DMS79 treated with DMSO at 0.1 percent for 48 hours (cell line): Measurements from ENCODE around the gene CGB8.
"Not testable (repeated sequence)": the region's sequence is repeated elsewhere in the genome, so short reads cannot be mapped to it uniquely, and the experiment has no call there.

Source experiments
- DNase-seq: peaks from one replicate; lab custom pipeline; 2025; lab: John Stamatoyannopoulos, UW

Gene CGB8

GRCh38 chr19:49049011-49049410 lies at the start of gene CGB8:
Gene CGB8, minus strand, starts transcription at chr19:49049111. Its CDS starts 372 bp downstream, at chr19:49048739.
- not testable (repeated sequence) for DNase-seq

GRCh38 chr19:49097453-49098288 lies 48.8 kb upstream of the CGB8 start:
- DNase-seq = peak; percentile 30

- DNase-seq = no peak
Measured at GRCh38 chr19:49094505-49095482, 45.9 kb upstream of the CGB8 start.

GRCh38 chr19:49092686-49093085 lies 43.8 kb upstream of the CGB8 start:
- no peak for DNase-seq

- DNase-seq = no peak
Measured at GRCh38 chr19:49091391-49092038, 42.6 kb upstream of the CGB8 start.

GRCh38 chr19:49086296-49086695 lies 37.4 kb upstream of the CGB8 start:
- no peak for DNase-seq

GRCh38 chr19:49085868-49086232 lies 36.9 kb upstream of the CGB8 start:
- no peak for DNase-seq

- DNase-seq = peak; percentile 98
Measured at GRCh38 chr19:49085020-49085867, 36.3 kb upstream of the CGB8 start, which contains the start of gene SNRNP70. Gene SNRNP70, plus strand, starts transcription at chr19:49085451. Its CDS starts 964 bp downstream, at chr19:49086415.

- no peak for DNase-seq
Measured at GRCh38 chr19:49084206-49085019, 35.5 kb upstream of the CGB8 start.

- DNase-seq = no peak
Measured at GRCh38 chr19:49081273-49081672, 32.4 kb upstream of the CGB8 start.

- DNase-seq = no peak
Measured at GRCh38 chr19:49080392-49080791, 31.5 kb upstream of the CGB8 start.

- peak; percentile 50 for DNase-seq
Measured at GRCh38 chr19:49074869-49075268, 26.0 kb upstream of the CGB8 start.

GRCh38 chr19:49073514-49074378 lies 24.8 kb upstream of the CGB8 start:
- DNase-seq = no peak

- peak; percentile 9 for DNase-seq
Measured at GRCh38 chr19:49071860-49072547, 23.1 kb upstream of the CGB8 start.

GRCh38 chr19:49070416-49070815 lies 21.5 kb upstream of the CGB8 start:
- no peak for DNase-seq

- no peak for DNase-seq
Measured at GRCh38 chr19:49069026-49069425, 20.1 kb upstream of the CGB8 start.

GRCh38 chr19:49067554-49067953 lies 18.6 kb upstream of the CGB8 start:
- no peak for DNase-seq

- no peak for DNase-seq
Measured at GRCh38 chr19:49065905-49066512, 17.1 kb upstream of the CGB8 start.
